ENCODE data around the gene BAG2. TPM values are rescaled to one million over a fixed set of nuclear protein-coding genes. Genes with fewer than 3 reads are reported as not detected.

The BAG2 gene
- total and polyA plus RNA-seq, 2 of the 13 experiments (the other 11 are each of a cell fraction or from before 2014, with no cell fraction given): 5.7 to 15.1 TPM

GRCh38 chr6:57162516-57162915 lies 9.6 kb upstream of the BAG2 start (continued):
- TF ChIP-seq, protein P1, sequence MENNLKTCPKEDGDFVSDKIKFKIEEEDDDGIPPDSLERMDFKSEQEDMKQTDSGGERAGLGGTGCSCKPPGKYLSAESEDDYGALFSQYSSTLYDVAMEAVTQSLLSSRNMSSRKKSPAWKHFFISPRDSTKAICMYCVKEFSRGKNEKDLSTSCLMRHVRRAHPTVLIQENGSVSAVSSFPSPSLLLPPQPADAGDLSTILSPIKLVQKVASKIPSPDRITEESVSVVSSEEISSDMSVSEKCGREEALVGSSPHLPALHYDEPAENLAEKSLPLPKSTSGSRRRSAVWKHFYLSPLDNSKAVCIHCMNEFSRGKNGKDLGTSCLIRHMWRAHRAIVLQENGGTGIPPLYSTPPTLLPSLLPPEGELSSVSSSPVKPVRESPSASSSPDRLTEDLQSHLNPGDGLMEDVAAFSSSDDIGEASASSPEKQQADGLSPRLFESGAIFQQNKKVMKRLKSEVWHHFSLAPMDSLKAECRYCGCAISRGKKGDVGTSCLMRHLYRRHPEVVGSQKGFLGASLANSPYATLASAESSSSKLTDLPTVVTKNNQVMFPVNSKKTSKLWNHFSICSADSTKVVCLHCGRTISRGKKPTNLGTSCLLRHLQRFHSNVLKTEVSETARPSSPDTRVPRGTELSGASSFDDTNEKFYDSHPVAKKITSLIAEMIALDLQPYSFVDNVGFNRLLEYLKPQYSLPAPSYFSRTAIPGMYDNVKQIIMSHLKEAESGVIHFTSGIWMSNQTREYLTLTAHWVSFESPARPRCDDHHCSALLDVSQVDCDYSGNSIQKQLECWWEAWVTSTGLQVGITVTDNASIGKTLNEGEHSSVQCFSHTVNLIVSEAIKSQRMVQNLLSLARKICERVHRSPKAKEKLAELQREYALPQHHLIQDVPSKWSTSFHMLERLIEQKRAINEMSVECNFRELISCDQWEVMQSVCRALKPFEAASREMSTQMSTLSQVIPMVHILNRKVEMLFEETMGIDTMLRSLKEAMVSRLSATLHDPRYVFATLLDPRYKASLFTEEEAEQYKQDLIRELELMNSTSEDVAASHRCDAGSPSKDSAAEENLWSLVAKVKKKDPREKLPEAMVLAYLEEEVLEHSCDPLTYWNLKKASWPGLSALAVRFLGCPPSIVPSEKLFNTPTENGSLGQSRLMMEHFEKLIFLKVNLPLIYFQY (CRISPR knock-in tag; IDR thresholded peaks at IDR 0.05; ENCODE audit: borderline replicate concordance): no peak
- TF ChIP-seq, protein P2, sequence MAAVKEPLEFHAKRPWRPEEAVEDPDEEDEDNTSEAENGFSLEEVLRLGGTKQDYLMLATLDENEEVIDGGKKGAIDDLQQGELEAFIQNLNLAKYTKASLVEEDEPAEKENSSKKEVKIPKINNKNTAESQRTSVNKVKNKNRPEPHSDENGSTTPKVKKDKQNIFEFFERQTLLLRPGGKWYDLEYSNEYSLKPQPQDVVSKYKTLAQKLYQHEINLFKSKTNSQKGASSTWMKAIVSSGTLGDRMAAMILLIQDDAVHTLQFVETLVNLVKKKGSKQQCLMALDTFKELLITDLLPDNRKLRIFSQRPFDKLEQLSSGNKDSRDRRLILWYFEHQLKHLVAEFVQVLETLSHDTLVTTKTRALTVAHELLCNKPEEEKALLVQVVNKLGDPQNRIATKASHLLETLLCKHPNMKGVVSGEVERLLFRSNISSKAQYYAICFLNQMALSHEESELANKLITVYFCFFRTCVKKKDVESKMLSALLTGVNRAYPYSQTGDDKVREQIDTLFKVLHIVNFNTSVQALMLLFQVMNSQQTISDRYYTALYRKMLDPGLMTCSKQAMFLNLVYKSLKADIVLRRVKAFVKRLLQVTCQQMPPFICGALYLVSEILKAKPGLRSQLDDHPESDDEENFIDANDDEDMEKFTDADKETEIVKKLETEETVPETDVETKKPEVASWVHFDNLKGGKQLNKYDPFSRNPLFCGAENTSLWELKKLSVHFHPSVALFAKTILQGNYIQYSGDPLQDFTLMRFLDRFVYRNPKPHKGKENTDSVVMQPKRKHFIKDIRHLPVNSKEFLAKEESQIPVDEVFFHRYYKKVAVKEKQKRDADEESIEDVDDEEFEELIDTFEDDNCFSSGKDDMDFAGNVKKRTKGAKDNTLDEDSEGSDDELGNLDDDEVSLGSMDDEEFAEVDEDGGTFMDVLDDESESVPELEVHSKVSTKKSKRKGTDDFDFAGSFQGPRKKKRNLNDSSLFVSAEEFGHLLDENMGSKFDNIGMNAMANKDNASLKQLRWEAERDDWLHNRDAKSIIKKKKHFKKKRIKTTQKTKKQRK (IDR thresholded peaks at IDR 0.05; ENCODE audit: low read length): no peak
- TF ChIP-seq SNAPC2 (CRISPR knock-in tag; IDR thresholded peaks at IDR 0.05) (no peak), RNF219 (CRISPR knock-in tag; IDR thresholded peaks at IDR 0.05) (no peak), TOPORS (CRISPR knock-in tag; IDR thresholded peaks at IDR 0.05) (no peak), U2AF2 (IDR thresholded peaks at IDR 0.05; ENCODE audit: low read depth, low read length) (no peak), ZFP37 (CRISPR knock-in tag; IDR thresholded peaks at IDR 0.05; ENCODE audit: borderline replicate concordance) (no peak)
- TF ChIP-seq, protein P3, sequence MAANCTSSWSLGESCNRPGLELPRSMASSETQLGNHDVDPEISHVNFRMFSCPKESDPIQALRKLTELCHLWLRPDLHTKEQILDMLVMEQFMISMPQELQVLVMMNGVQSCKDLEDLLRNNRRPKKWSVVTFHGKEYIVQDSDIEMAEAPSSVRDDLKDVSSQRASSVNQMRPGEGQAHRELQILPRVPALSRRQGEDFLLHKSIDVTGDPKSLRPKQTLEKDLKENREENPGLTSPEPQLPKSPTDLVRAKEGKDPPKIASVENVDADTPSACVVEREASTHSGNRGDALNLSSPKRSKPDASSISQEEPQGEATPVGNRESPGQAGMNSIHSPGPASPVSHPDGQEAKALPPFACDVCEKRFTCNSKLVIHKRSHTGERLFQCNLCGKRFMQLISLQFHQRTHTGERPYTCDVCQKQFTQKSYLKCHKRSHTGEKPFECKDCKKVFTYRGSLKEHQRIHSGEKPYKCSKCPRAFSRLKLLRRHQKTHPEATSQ (CRISPR knock-in tag; IDR thresholded peaks at IDR 0.05; ENCODE audit: borderline replicate concordance): no peak

Measured in HepG2 (cell line).